ENCODE results near the gene DDR2. TPM values are rescaled to one million over a fixed set of nuclear protein-coding genes. Genes with fewer than 3 reads are reported as not detected.

DDR2 gene
- total RNA-seq, 1 experiment from 2014 or later, result 0.52 TPM

DNA sequence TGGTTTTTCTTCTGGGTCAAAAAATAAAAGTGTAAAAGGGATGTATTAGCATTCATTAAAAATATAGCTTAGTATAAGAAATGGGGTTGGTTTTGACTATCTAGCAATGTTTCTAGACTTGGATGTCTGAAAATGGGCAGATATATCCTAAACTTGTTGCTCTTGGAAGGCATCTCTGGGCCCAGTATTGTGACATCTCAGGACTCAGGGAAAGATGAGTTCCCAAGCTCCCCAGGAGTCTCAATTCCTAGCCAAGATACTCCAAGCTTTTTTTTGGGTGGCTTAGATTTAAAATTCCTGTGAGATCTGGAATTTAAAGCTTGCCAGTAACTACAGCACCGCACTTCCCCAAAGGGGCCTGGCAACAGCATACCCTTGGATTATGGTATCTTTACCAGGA is 146.8 kb downstream of the DDR2 start:
- Mint-ChIP-seq H3K27ac (no peak overlapping the region; a peak in 1 of 7 replicates), H3K4me1 (peaks cover 6 to 8% of the 10 kb centered on the region in 2 experiments), H3K9me3 (no peaks in the 10 kb centered on the region), H3K36me3 (ENCODE audit: insufficient read depth in 1 of 3, low read depth in 3 of 3) (no peaks in the 10 kb centered on the region), H3K4me3 (no peak overlapping the region), H3K27me3 (ENCODE audit: low read depth) (no peaks in the 10 kb centered on the region)
- Histone ChIP-seq H3K4me1 (ENCODE audit: insufficient read depth, low read length) (no peaks in the 10 kb centered on the region), H3K23ac (ENCODE audit: insufficient read length, low read depth, low read length) (no peak overlapping the region), H2AK5ac (ENCODE audit: insufficient read length, low read length) (no peak overlapping the region), H4K8ac (replicated peaks; ENCODE audit: insufficient read length, low read depth, low read length) (no peak overlapping the region), H4K5ac (ENCODE audit: insufficient read length, low read depth, low read length) (no peak overlapping the region), H3K9me3 (ENCODE audit: control insufficient read depth, low read depth, low read length) (no peaks in the 10 kb centered on the region), H2AFZ (ENCODE audit: low read length) (no peak overlapping the region), H2BK15ac (ENCODE audit: low read depth, low read length) (no peak overlapping the region), H3K9ac (ENCODE audit: extremely low read depth, insufficient read length, low read length) (no peak overlapping the region), H3T11ph (ENCODE audit: low read length) (no peak overlapping the region), H3K79me1 (ENCODE audit: insufficient read depth, low read depth, low read length, poor library complexity, severe bottlenecking) (no peaks in the 10 kb centered on the region), H3K14ac (ENCODE audit: insufficient read depth, low read length) (no peak overlapping the region), H4K91ac (ENCODE audit: insufficient read length, low read depth, low read length) (no peak overlapping the region), H3K4ac (ENCODE audit: low read depth, low read length) (no peak overlapping the region), H2BK5ac (ENCODE audit: insufficient read length, low read length) (no peak overlapping the region), H3K79me2 (ENCODE audit: insufficient read depth, low read length) (no peaks in the 10 kb centered on the region), H2BK20ac (ENCODE audit: low read depth, low read length, poor library complexity, severe bottlenecking) (no peak overlapping the region), H3K23me2 (ENCODE audit: insufficient read length, low read depth, low read length, poor library complexity, severe bottlenecking) (no peaks in the 10 kb centered on the region), H2BK12ac (ENCODE audit: insufficient read length, low read depth, low read length) (no peak overlapping the region), H2BK120ac (ENCODE audit: low read depth, low read length, poor library complexity, severe bottlenecking) (no peak overlapping the region), H3K56ac (ENCODE audit: insufficient read length, low read depth, low read length) (no peak overlapping the region), H3K27ac (ENCODE audit: insufficient read length, low read depth, low read length) (no peak overlapping the region), H3K4me2 (ENCODE audit: insufficient read depth, insufficient read length, low read length) (no peak overlapping the region), H3K18ac (ENCODE audit: insufficient read length, low read depth, low read length) (no peak overlapping the region), H3K27me3 (ENCODE audit: insufficient read depth, low read length) (no peaks in the 10 kb centered on the region), H4K20me1 (ENCODE audit: control insufficient read depth, insufficient read depth, insufficient read length) (no peaks in the 10 kb centered on the region)
- no CpG with 5 or more reads among the region's 1 CpG for WGBS (ENCODE audit: extremely low coverage, insufficient read length, low lambda C conversion rate)
- DNase-seq, result no peak
- TF ChIP-seq, protein P1, sequence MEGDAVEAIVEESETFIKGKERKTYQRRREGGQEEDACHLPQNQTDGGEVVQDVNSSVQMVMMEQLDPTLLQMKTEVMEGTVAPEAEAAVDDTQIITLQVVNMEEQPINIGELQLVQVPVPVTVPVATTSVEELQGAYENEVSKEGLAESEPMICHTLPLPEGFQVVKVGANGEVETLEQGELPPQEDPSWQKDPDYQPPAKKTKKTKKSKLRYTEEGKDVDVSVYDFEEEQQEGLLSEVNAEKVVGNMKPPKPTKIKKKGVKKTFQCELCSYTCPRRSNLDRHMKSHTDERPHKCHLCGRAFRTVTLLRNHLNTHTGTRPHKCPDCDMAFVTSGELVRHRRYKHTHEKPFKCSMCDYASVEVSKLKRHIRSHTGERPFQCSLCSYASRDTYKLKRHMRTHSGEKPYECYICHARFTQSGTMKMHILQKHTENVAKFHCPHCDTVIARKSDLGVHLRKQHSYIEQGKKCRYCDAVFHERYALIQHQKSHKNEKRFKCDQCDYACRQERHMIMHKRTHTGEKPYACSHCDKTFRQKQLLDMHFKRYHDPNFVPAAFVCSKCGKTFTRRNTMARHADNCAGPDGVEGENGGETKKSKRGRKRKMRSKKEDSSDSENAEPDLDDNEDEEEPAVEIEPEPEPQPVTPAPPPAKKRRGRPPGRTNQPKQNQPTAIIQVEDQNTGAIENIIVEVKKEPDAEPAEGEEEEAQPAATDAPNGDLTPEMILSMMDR (conservative IDR thresholded peaks at IDR 0.05), result no peak
